Mammary epithelial cell (primary cell): Measurements from ENCODE around the gene IQGAP2.

Source experiments
- CTCF ChIP-seq, 2 donors: IDR thresholded peaks in 1 of 2; conservative IDR thresholded peaks in 1 of 2; 2 replicates each; pipeline ENCODE4 v1.5.1; 2011 to 2012; ENCODE audit warnings: inconsistent platforms in 2 of 2, low read length in 2 of 2, mild to moderate bottlenecking in 2 of 2, control low read depth in 1 of 2, low read depth in 1 of 2; ENCODE audit not compliant: insufficient read depth in 1 of 2; ENCODE audit errors: extremely low read depth in 1 of 2
- EZH2 ChIP-seq: IDR thresholded peaks from 2 replicates; pipeline ENCODE4 v1.6.1; 2012; ENCODE audit warnings: low read length, inconsistent platforms, borderline replicate concordance

- TF ChIP-seq CTCF (conservative IDR thresholded peaks at IDR 0.05 in 1 of 2, IDR thresholded peaks at IDR 0.05 in 1 of 2; ENCODE audit: extremely low read depth in 1 of 2, insufficient read depth in 1 of 2, low read depth in 1 of 2, low read length in 2 of 2) (no peak), EZH2 (no peak)
Observed at GRCh38 chr5:76718381-76718832, 315.3 kb downstream of the IQGAP2 start.
